Stimulated activated CD4-positive, alpha-beta T cell treated with anti-CD3 and anti-CD28 coated beads, TNF-alpha, amount 100 ng/mL, for 4 hours (primary cell): ENCODE results near the gene KCNH4.
A peak's percentile ranks its signal among the peaks of the same experiment; 100 is the strongest.

Experiments used
- DNase-seq, 3 experiments: peaks; one replicate each; pipeline ENCODE4 v3.0.0-alpha.2; 2020; ENCODE audit warnings: low read depth in 3 of 3

Gene KCNH4

DNA sequence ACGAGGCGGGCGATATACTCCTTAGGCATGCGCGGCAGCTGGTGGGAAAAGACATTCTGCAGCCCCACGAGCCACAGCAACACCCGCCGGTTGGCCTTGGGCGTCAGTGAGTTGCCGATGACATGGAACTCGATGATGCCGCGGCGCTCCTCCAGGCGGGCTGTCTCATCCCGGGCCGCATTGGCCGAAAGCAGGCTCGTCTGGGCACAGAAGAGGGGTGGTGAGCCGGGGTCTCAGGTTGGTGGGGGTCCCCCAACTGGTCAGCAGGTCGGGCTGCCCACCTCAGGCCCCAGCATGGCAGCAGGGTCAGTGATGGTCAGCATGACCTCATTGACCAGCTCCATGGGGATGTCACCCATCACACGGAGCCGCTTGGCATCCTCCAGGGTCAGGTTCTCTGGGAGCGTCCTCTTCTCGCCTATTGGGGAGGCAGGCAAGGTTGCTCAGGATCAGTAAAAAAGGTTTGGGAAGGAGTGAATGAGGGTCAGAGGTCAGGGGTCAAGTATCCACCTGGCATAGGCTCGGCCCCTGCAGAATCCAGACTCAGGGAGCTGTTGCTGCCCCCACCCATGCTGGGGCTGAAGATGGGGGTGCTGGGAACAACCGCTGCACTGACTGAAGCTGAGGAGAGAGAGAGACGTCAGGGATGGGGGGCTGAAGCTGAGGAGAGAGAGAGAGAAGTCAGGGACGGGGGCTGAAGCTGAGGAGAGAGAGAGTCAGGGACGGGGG, 63.4 kb downstream of the KCNH4 start:
- DNase-seq, result no peak

DNA sequence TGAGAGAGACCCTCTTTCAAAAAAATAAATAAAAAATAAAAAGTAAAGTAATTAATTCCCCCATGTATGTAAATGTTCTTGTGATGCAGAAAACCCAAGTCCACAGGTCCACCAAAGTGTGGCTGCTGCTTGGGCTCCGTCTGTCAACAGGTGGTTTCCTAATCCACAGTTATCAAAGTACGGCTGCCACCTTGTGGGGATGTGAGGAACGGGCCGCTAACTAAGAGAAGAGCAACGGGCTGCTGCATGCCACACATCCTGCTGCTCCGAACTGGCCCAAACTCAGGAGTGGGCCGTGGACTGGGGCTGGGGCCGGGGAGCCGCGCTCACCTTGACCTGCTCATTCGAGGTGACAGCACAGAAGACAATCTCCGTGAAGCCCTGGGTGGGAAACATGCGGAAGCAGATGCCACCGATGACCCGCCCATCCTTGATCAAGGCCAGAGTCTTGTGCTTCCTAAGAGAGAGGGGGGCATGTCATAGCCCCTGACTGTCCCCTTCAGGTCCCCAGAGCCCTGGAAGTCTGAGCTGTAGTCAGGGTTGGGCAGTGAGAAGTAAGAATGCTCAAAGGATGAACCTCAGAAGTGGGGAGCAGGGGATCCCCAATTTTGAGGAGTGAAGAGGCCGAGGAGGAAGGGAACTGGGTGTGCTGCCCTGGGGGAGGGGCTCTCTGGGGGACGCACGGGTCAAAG, 64.1 kb downstream of the KCNH4 start:
- DNase-seq, result peak; percentile 58 to 71 (median 70)

DNA sequence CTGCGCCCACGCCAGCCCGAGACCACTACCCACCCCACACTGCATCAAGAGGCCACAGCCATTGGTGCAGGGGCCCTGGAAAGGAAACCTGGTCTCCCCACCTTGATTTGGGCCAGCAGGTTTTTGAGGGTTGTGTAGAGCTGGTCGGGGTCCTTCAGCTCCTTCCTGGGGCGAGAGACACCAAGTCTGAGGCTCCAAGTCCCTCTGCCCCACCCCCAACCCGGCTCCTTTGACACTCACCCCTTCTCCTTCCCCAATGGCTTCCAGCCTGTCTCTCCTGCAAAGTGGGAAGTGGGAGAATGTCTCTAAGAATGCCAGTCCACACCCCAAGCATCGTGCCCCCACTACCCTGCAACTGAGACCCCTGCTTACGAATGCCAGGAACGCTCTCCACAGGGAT, 66.8 kb downstream of the KCNH4 start:
- DNase-seq, result no peak

DNA sequence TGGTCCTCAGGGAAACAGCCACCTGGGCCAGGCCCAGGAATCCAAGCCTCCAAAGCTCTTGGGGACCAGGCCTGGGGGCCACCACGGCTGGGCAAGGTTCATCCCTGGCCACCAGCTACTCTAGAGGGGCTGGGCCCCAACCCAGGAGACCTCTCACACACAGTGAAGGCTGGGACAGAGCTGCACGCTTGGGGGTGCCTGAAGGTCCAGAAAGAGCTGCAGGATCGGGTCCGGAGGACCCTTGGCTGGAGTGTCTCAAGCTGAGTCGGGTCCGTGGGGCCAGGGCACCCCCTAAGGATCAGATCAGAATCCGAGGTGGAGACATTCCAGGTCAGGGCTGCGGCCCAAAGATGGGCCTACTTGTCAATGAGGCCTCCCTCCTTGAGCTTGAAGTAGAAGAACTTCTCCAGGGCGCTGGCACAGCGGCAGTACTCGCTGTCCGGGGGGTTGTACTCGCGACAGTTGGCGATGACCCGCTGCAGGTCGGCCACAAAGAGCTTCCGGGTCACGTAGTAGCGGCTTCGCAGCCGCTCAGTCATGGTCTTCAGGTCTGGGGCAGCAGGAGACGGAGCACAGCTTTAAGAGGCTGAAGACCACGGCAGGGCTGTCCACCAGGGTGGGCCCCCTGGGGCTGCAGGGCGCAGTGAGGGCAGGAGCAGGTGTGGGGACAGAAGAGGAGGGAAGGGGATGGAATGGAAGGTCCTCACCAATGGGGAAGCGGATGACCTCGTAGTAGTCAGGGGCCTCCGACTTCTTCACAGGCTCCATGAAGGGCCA, 67.5 kb downstream of the KCNH4 start:
- no peak for DNase-seq

DNA sequence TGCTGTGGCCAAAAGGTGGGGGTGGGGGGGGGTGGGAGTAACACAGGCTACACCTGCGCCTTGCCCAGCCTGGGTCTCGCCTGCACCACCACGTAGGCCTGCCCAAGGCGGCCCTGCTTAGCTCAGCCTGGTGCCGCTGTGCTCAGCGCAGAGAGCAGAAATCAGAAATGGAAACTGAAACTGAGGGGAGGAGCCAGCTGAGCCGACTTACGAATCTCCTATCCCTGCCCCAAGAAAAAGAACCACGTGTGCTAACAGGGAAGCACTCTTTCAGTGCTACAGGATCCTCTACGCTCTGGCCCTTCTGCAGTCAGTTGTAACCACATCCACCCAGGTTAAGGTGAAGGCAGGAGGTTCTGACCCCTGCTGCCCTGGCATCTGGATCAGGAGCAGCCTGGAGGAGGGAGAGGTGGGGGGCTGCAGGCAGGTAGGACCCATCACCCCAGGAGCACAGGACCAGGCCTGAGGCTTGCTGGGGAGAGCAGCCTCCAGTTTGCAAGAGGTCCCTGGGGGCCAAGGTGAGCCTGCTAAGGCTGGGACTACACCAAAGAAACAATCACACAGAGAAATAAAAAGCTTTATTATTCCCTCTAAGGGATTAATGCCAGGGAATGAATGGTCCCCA, 68.3 kb downstream of the KCNH4 start, which contains the start of gene DHX58:
Gene DHX58, minus strand, starts transcription at position 163 of the 625 bp plus-strand sequence. CDS start 822 bp downstream, outside the sequence.
- DNase-seq, result peak; percentile 45 to 66 (median 62)

DNA sequence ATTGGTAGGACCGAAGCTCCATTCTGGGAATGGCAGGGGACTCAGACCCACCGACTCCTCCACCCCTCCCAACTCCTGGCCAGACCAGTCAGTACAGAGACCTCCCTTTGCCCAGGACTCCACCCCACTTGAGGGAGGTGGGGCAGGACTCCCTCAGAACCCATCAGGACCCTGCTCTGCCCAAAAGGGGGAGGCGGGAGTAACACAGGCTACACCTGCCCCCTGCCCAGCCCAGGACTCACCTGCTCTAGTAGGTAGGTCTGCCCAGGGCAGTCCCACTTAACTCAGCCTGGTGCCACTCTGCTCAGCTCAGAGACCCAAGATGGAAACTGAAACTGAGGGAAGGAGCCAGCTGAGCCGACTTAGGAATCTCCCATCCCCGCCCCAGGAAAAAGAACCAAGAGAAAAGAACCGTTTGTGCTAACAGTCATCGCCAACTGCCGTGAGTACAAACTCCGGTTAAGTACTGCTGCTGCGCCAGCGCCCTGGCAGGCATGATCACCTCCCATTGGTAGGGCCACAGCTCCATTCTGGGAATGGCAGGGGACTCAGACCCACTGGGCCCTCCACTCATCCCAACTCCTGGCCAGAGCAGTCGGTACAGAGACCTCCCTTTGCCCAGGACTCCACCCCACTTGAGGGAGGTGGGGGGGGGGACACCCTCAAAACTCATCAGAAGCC, 68.9 kb downstream of the KCNH4 start:
- DNase-seq, result peak in 1 of 3 experiments; percentile 29

DNA sequence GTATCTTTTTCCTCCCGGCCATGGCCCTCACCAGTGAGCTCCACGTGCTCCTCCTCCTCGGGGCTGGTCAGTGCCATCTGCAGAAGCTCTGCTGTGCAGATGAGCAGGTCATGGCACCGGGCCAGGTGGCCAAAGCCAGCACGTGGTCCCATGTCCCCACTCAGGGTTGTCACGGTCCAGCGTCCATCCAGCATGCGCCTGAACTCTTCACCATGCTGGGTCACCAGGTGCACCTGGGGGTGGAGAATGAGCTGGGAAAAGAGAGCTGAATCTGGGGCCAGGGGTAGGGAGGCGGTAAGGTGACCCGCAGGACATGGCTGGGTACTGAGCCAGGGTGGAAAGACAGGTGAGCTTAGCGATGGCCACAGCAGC, 69.7 kb downstream of the KCNH4 start:
- no peak for DNase-seq

DNA sequence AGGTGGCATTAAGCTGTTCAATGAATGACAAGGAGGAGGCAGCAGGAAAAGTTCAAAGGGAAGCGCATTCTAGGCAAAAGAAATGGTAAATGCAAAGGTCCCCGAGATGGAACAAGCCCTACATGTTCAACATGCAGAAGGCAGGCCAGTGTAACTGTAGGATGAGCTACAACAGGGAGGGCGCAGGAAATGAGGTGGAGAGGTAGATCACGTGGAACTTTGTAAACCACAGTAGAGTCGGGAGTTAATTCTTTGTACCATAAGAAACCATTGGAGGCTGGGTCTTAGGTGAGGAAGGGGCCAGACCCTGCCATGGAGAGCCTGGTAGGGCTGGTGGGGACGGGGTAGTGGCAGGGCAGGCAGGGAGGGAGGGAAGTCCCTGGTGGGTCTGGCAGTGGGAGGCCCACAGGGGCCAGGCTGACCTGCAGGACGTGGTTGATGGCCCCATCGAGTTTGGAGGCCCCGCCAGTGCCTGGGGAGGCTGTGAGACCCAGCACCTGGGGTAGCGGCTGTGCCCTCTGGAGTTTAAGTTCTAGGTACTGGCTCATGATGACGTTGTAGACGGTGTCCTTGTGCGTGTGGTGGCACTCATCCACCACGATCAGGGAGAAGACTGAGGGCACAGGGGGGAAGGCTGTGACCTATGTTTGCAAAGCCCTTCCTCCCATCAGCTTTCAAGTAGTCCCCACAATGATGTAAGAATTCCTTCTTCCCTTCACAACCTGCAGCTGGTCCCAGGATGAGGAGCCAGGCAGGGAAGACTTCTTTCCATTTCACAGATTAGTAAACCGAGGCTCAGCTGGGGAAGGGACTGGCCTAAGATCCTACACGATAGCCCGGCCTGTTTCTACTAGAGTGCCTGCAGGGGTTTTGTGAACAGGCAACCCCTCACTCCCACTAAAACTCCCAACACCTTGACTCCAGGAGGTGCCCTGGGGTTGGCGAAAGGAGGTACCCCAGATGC, 70.4 kb downstream of the KCNH4 start:
- DNase-seq, result no peak

DNA sequence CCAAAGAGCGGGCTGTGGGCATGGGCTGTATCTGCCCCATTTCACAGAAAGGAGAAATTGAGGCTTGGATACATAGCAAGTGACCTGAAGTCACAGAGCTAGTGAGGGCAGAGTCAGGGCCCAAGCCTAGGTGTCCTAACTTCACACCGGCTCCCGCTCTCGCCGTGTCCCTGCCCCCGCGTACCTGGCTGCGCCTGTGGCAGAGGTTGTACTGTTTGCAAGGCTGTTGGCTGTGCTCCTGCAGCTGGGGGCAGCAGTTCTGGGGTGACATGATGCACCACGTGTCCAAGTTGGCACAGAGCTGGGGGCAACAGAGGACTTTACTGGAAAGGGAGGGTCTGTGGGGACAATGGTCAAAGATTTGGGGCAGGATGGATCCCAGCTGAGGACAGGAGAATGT, 71.9 kb downstream of the KCNH4 start:
- no peak for DNase-seq

DNA sequence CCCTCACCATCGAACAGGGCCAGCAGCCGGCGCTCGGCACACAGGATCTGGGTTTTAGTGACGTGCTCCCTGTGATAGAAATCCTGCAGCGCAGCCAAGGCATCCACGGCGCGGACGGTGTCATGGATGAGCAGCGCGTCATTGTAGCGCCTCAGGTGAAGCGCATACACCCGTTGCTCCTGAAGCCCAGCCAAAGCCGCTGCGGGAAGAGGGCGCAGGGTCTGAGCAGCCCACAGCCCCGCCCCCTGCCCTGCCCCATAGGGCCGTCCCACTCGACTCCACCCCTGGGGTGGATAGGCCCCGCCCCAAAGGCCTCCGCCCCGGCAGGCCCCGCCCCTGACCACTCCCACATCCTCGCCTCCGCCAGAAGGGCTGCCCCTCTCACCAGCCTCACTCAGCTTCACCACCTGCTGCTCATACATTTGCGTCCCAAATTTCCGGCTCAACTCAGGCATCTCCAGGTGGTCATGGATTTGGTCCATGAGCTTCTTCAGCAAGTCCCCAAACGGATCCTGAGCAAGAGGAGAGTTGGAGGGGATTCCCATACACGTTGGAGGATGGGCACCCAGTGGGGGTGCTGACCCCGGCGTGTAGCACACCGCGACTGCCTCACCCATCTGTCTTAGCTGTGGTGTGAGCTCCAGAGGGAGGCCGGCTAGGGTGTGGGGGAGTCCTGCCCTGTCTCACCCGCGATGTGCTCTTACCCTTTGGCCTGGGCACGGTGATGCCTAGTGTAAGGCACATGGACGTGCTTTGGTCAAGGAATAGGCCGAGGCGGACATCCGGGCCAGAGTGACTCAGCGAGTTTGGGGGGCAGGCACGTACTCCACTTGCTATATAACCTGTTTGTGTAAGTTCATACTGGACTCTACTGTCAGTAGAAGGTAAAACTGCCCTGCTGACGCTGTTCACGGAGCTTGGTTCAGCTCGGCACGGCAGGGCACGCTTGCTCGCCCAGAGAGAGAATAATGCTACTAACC, 73.1 kb downstream of the KCNH4 start:
- peak; percentile 83 to 85 (median 83) for DNase-seq

DNA sequence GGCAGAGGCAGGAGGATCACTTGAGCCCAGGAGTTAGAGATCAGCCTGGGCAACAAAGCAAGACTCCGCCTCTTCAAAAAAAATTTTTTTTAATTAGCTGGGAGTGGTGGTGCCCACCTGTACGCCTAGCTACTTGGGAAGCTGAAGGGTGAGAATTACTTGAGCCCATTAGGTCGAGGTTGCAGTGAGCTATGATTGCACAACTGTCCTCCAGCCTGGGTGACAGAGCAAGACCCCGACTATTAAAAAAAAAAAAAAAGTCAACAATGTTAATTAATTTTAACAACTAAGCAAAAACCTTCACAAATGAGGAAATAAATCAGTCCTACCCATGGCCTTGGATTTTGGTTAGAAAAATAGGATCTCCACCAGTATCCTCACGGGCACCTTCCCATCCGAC, 73.8 kb downstream of the KCNH4 start:
- no peak for DNase-seq
